OCI-LY1 (cell line): ENCODE results near the gene UROS.

Experiments used
- H2AFZ ChIP-seq: fragments of 200-600 bp; sonication (generic), shearing (Covaris generic); 2 replicates; pipeline ENCODE4 v1.6.0; 2014; ENCODE audit warnings: antibody characterized with exemption, mild to moderate bottlenecking, low read length
- H3F3A ChIP-seq: fragments of 200-600 bp; sonication (generic), shearing (Covaris generic); 2 replicates; pipeline ENCODE4 v1.6.0; 2014; ENCODE audit warnings: mild to moderate bottlenecking, antibody characterized with exemption, low read length, moderate library complexity; ENCODE audit not compliant: insufficient read depth
- H3K27ac ChIP-seq: fragments of 200-600 bp; sonication (generic); 2 replicates; pipeline ENCODE4 v1.5.1; 2014; ENCODE audit warnings: low read length, mixed run types, mild to moderate bottlenecking, low read depth; ENCODE audit not compliant: poor library complexity, severe bottlenecking
- H3K27me3 ChIP-seq: fragments of 200-600 bp; sonication (generic); 2 replicates; pipeline ENCODE4 v1.6.0; 2014; ENCODE audit warnings: antibody characterized with exemption, mild to moderate bottlenecking, low read length, moderate library complexity; ENCODE audit not compliant: insufficient read depth
- H3K36me3 ChIP-seq: fragments of 200-600 bp; sonication (generic); 2 replicates; pipeline ENCODE4 v1.6.1; 2014; ENCODE audit warnings: mild to moderate bottlenecking, antibody characterized with exemption, low read length, moderate library complexity, mixed read lengths; ENCODE audit not compliant: insufficient read depth
- H3K4me1 ChIP-seq: fragments of 200-600 bp; sonication (generic); 2 replicates; pipeline ENCODE4 v1.5.1; 2014; ENCODE audit warnings: mild to moderate bottlenecking, low read length, moderate library complexity; ENCODE audit not compliant: insufficient read depth, severe bottlenecking
- H3K4me2 ChIP-seq: fragments of 200-600 bp; sonication (generic), shearing (Covaris generic); 2 replicates; pipeline ENCODE4 v1.6.1; 2014; ENCODE audit warnings: low read length
- H3K4me3 ChIP-seq: fragments of 200-600 bp; sonication (generic); 2 replicates; pipeline ENCODE4 v1.5.1; 2014; ENCODE audit warnings: low read length, low read depth, mild to moderate bottlenecking, mixed read lengths; ENCODE audit not compliant: poor library complexity, severe bottlenecking
- H3K79me2 ChIP-seq: fragments of 200-600 bp; shearing (Covaris generic); 2 replicates; pipeline ENCODE4 v1.6.1; 2016; ENCODE audit warnings: mixed run types, low read length, mixed read lengths; ENCODE audit not compliant: insufficient read depth
- H3K9ac ChIP-seq: fragments of 200-600 bp; sonication (generic), shearing (Covaris generic); 2 replicates; pipeline ENCODE4 v1.6.1; 2014; ENCODE audit warnings: mild to moderate bottlenecking, low read length, mixed read lengths
- H3K9me2 ChIP-seq: fragments of 200-600 bp; sonication (generic), shearing (Covaris generic); 2 replicates; pipeline ENCODE4 v1.6.1; 2014; ENCODE audit warnings: low read depth, mild to moderate bottlenecking, low read length, mixed read lengths
- H3K9me3 ChIP-seq: fragments of 200-600 bp; shearing (Covaris generic); 2 replicates; pipeline ENCODE4 v1.6.1; 2014; ENCODE audit warnings: low read length, mixed read lengths
- H4K20me1 ChIP-seq: fragments of 200-600 bp; sonication (generic), shearing (Covaris generic); 2 replicates; pipeline ENCODE4 v1.6.0; 2016; ENCODE audit warnings: mild to moderate bottlenecking, low read length; ENCODE audit not compliant: insufficient read depth
- EZH2 ChIP-seq: fragments of 200-600 bp; sonication (generic), shearing (Covaris generic); IDR thresholded peaks from 2 replicates; pipeline ENCODE4 v1.8.0; 2017; ENCODE audit warnings: borderline replicate concordance, mixed run types, mild to moderate bottlenecking, antibody characterized with exemption, low read length, moderate library complexity, mixed read lengths
- TF ChIP-seq, protein P1 (sequence below): fragments of 200-600 bp; sonication (generic), shearing (Covaris generic); IDR thresholded peaks from 2 replicates; pipeline ENCODE4 v1.5.1; 2017; ENCODE audit warnings: mild to moderate bottlenecking, antibody characterized with exemption, low read length, moderate library complexity, mixed read lengths

Gene UROS

DNA sequence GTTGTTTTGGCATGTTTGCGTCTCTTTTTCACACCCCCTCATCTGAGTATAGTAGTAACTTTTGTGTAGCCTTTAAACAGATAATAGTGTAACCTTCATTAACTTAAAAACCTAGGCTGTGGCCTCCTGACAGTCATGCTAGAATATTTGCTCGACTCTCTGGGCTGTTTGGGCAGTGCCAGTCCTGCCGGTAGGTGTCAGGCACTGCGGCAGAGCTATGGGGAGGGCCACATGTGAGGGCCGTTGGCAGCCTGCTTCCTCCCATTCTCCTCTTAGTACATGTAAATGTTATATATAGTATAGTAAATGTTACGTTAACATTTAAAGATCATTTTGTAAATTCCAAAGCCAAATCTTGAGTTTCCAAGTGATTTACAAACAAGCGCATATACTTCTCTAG is 26.4 kb upstream of the UROS start:
- Histone ChIP-seq H3K36me3 (no peaks in the 10 kb centered on the region), H2AFZ (no peak overlapping the region), H3K4me1 (no peaks in the 10 kb centered on the region)

DNA sequence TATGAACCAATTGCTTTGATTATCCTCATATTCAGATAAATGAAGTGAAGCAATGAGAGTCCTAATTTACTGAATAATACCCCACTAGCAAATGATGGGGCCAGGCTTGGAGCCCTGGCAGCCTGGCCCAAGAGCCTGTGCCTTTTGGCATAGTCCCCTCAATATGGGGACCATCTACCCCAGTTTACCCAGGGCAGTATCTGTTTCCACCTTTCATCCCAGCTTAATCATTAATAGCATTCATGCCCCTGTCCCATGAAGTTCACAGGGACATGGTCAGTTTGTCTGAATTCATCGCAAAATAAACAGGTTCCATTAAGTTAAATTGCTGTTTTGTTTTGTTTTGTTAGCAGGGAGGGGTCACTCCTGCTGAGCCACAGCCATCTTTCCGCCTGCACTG is 25.8 kb upstream of the UROS start:
- Histone ChIP-seq H3F3A (no peaks in the 10 kb centered on the region), H3K4me1 (no peaks in the 10 kb centered on the region), H3K27ac (no peak overlapping the region), H3K9me2 (no peaks in the 10 kb centered on the region), H3K4me2 (no peak overlapping the region), H2AFZ (no peak overlapping the region), H3K9me3 (no peaks in the 10 kb centered on the region), H3K4me3 (no peak overlapping the region), H3K79me2 (no peaks in the 10 kb centered on the region), H3K36me3 (no peaks in the 10 kb centered on the region), H3K9ac (no peak overlapping the region), H3K27me3 (no peaks in the 10 kb centered on the region), H4K20me1 (no peaks in the 10 kb centered on the region)
- no peak for TF ChIP-seq EZH2
- TF ChIP-seq, protein P1, sequence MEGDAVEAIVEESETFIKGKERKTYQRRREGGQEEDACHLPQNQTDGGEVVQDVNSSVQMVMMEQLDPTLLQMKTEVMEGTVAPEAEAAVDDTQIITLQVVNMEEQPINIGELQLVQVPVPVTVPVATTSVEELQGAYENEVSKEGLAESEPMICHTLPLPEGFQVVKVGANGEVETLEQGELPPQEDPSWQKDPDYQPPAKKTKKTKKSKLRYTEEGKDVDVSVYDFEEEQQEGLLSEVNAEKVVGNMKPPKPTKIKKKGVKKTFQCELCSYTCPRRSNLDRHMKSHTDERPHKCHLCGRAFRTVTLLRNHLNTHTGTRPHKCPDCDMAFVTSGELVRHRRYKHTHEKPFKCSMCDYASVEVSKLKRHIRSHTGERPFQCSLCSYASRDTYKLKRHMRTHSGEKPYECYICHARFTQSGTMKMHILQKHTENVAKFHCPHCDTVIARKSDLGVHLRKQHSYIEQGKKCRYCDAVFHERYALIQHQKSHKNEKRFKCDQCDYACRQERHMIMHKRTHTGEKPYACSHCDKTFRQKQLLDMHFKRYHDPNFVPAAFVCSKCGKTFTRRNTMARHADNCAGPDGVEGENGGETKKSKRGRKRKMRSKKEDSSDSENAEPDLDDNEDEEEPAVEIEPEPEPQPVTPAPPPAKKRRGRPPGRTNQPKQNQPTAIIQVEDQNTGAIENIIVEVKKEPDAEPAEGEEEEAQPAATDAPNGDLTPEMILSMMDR: no peak

More for the DNA sequence above, 26.4 kb upstream of the UROS start:
- Histone ChIP-seq H3K9me2 (no peaks in the 10 kb centered on the region), H3K4me2 (no peak overlapping the region), H3K4me3 (no peak overlapping the region), H3F3A (no peaks in the 10 kb centered on the region), H3K27ac (no peak overlapping the region), H3K9me3 (no peaks in the 10 kb centered on the region), H3K9ac (no peak overlapping the region), H4K20me1 (no peaks in the 10 kb centered on the region), H3K79me2 (no peaks in the 10 kb centered on the region), H3K27me3 (no peaks in the 10 kb centered on the region)
- no peak for TF ChIP-seq EZH2
- TF ChIP-seq, protein P1: no peak

DNA sequence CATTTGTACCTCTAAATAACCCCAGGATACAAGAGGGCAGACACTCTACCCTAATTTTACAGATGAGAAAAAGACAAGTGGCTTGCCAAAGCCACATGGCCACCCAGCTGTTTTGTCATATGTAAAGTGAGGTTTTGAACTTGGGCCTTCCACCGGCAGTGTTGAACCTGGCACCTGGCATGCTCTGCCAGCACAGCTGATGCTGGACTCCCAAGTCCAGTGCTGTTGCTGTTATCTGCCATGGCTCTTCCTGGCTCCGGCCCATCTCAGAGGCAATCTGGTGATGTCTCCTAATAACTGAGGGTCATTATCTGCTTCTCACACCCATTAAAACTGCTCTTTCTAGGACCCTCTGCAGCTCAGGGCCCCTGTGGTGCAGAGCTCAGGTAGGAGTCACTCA is 25.3 kb upstream of the UROS start:
- no peaks in the 10 kb centered on the region for H3K27me3 ChIP-seq
- H3K9me3 ChIP-seq: no peaks in the 10 kb centered on the region
- H3K4me2 ChIP-seq: no peak overlapping the region
- H3K9me2 ChIP-seq: no peaks in the 10 kb centered on the region
- H4K20me1 ChIP-seq: no peaks in the 10 kb centered on the region
- H3F3A ChIP-seq: no peaks in the 10 kb centered on the region
- H3K4me3 ChIP-seq: no peak overlapping the region
- H3K9ac ChIP-seq: no peak overlapping the region
- no peaks in the 10 kb centered on the region for H3K36me3 ChIP-seq
- no peak for TF ChIP-seq EZH2
- TF ChIP-seq, protein P1: no peak
- no peaks in the 10 kb centered on the region for H3K79me2 ChIP-seq
- H3K4me1 ChIP-seq: no peaks in the 10 kb centered on the region
- H3K27ac ChIP-seq: no peak overlapping the region
- no peak overlapping the region for H2AFZ ChIP-seq
